Motor neuron (in vitro differentiated cells): ENCODE results near the gene FKBP5. TPM values are rescaled to one million over a fixed set of nuclear protein-coding genes. Genes with fewer than 3 reads are reported as not detected.
A peak's percentile ranks its signal among the peaks of the same experiment; 100 is the strongest.
"Not testable (repeated sequence)": the region's sequence is repeated elsewhere in the genome, so short reads cannot be mapped to it uniquely, and the experiment has no call there.

Source experiments
- ATAC-seq, 8 experiments: fragments of 200-7000 bp; cut with Tn5 transposase; replicated peaks in 6 of 8; 2 replicates each; pipeline ENCODE4 v1.8.0; 2021; ENCODE audit warnings: mild to moderate bottlenecking in 8 of 8, moderate library complexity in 8 of 8
- H3K27ac ChIP-seq, 2 donors: fragments of 250-450 bp; sonication (Bioruptor Pico); 2 replicates each; pipeline ENCODE4 v1.9.0; 2021; ENCODE audit warnings: antibody characterized with exemption in 2 of 2, mild to moderate bottlenecking in 2 of 2, moderate library complexity in 1 of 2
- H3K4me1 ChIP-seq, 2 donors: fragments of 250-450 bp; sonication (Bioruptor Pico); replicated peaks in 1 of 2; 2 replicates each; pipeline ENCODE4 v1.6.1; 2021; ENCODE audit warnings: antibody characterized with exemption in 2 of 2, mild to moderate bottlenecking in 2 of 2, moderate library complexity in 1 of 2
- H3K4me3 ChIP-seq, 5 donors: fragments of 250-450 bp; sonication (Bioruptor Pico); 2 replicates each; pipeline ENCODE4 v1.9.0; 2021; ENCODE audit warnings: antibody characterized with exemption in 5 of 5, mild to moderate bottlenecking in 5 of 5, moderate library complexity in 4 of 5
- WGBS, 10 experiments: fragments of 450-650 bp; shearing (Covaris generic); methylation state at CpG; one replicate each; pipeline ENCODE4 v1.0.0; 2022; 5-methylcytosine and 5-hydroxymethylcytosine counted together
- in situ Hi-C, 9 experiments: fragments of 400-800 bp; cut with MboI; loops; one replicate each; pipeline ENCODE4 v1.15.0; 2021; ENCODE audit warnings: low sequenced_read_pairs in 9 of 9, low pct_unique_long_range_greater_than_20kb in 2 of 9; ENCODE audit not compliant: unreplicated experiment in 9 of 9
- total RNA-seq, 8 experiments: library from RNA; unstranded; fragments of 300-600 nt; gene quantifications; 2 replicates each; pipeline versions ENCODE4 v1.2.3 to v1.2.4, GENCODE V29; 2022

Gene FKBP5
- total RNA-seq = 10 to 100 TPM in 5 of 8 experiments, 1 to 10 TPM in 3; 5.6 to 23.5 (median 10.9) TPM

DNA sequence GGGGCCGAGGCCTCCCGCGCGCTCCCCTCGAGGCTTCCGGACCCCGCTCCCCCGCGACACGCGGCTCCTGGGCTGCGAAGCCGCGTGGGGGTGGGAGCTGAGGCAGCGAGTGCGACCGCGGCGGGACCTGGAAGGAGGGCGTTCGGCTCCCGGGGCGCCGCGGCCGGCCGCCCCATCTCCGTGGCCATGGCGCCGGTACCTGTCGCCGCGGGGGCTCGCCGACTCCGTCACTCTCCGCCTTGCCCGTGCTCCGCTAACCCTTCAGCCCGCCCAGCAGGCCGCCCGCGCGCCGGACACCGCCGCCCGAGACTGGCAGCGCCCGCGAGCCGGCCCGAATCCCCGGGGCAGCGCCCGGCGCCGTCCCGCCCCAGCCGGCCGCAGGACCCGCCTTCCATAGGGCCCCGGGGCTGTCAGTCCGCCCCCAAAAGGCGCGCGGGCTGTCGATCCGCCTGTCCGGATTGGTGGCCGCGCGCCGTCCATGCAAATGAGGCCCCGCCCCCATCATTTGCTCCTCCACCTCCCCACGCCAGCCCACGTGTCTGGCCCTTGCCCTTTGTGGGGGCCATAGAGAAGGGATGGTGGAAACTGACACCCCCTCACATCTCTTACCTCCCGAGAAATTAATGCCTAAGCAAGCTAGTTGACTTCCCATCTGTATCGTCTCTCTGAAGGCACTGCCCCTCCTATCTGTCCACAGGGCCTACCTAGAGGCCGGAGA lies at the start of gene FKBP5:
TSS of gene FKBP5 (minus strand) at position 311 of the 718 bp plus-strand sequence. CDS start 46,091 bp downstream, outside the sequence.
- in situ Hi-C loops = no loop called here
- 44 to 50% (median 50%) methylated on average over 2 to 3 of the region's 80 CpGs; no CpG with 5 or more reads in 7 of the 10 experiments for WGBS, 10 experiments

DNA sequence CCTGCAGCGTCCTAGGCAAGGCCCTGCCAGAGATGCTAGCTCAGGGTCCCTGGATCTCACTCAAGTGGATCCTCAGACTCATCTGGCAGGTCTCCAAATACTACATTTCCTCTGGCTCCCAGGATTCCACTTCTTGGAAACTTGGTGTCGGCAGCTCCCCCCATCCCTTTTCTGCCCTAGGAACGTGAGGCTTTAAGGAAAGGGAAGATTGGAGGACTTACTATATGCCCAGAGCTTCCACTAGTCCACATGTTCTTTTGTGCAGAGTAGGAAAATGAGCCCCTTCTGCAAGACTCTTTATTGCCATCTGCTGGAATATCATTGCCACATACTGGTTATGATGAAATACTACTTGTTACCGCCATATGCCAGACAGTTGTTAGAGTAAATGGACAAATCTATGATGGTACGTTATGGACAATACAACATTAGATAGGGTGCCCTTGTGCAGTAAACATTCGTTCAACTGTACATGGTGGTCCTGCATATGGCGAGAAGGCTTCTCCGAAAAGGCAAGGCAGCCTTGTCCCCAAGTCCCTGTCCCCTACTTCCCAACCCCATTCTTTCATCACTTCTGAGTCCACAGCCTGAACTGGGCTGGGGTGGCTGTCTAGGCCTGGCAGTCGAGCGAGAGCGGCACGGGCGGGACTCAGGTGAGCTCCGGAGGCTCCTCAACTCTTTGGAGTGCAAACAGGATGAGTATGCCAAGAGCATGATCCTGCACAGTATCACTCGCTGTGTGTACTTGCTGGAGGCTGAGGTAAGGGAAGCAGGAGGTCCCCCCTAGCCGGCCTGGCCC lies 48.9 kb upstream of the FKBP5 start:
- Histone ChIP-seq H3K4me3 (no peak overlapping the region), H3K4me1 (peaks cover 22 to 23% of the 10 kb centered on the region in 2 donors), H3K27ac (no peak overlapping the region)
- WGBS, 10 experiments = 36 to 95% (median 87%) methylated on average over 3 to 13 of the region's 16 CpGs; no CpG with 5 or more reads in 5 of the 10 experiments
- ATAC-seq = peak; percentile 54 to 84 (median 72)
- in situ Hi-C loops = loop anchor here (10.0 to 25.0 kb wide), 5 partner anchors 150 to 425 kb away; partner anchors contain the start of gene PPARD (in 1 of the 9)

More for the DNA sequence above, at the start of gene FKBP5:
- ATAC-seq = peak; percentile 93 to 95 (median 94)
- H3K27ac ChIP-seq = peak within 1 kb of the TSS in 1 of 2 donors; percentile 75
- H3K4me1 ChIP-seq = peaks cover 14 to 16% of the 10 kb centered on the region in 2 donors
- H3K4me3 ChIP-seq = peak within 1 kb of the TSS; percentile 39 to 71 (median 51)

DNA sequence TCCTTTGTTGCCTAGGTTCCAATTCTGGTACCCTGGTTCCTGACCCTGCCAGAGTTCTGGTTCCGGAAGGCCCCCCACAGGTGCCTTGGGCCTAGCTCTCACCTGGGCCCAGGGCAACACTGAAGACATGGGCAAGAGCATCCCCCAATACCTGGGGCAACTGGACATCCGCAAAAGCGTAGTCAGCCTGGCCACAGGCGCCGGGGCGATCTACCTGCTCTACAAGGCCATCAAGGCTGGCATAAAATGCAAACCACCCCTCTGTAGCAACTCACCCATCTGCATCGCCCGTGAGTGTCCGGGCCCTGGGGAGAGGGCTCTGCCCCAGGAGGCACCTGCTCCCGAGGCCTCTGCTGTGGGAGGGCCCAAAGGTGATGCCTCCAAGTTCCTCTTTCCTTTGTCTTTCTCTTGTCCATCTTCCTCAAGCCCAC lies 48.3 kb upstream of the FKBP5 start, which contains the start of gene ARMC12:
TSS of gene ARMC12 (plus strand) at position 51 of the 431 bp plus-strand sequence. CDS start at position 128, 77 bp downstream.
- Histone ChIP-seq H3K4me1 (peaks cover 25% of the 10 kb centered on the region in 2 donors), H3K27ac (no peak within 1 kb of the TSS), H3K4me3 (no peak within 1 kb of the TSS)
- ATAC-seq = no peak
- in situ Hi-C loops = loop anchor here (10.0 to 25.0 kb wide), 5 partner anchors 150 to 425 kb away; partner anchors contain the start of gene PPARD (in 1 of the 9)
- WGBS, 10 experiments = 87 to 97% (median 95%) methylated on average over 3 to 9 of the region's 10 CpGs; no CpG with 5 or more reads in 5 of the 10 experiments

DNA sequence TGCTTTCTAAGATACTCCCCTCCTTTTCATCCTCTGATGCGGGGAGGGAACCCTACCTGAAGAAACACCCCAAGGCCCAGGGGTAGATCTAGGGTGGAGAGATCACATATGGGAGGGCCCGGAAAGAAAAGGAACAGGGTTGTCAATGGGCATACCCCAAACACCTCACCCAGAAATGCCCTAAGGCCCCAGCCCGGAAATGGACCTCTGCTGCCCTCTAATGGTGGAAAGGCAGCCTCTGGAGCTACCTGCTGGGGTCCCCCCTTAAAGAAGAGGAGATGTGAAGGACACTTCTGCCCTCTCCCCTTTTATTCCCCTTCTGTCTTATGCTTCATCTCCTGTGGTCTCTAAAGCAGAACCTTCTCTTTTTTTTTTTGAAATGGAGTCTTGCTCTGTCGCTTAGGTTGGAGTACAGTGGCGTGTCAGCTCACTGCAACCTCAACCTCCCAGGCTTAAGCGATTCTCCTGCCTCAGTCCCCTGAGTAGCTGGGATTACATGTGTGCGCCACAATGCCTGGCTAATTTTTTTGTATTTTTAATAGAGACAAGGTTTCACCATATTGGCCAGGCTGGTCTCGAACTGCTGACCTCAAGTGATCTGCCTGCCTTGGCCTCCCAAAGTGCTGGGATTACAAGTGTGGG lies 47.7 kb upstream of the FKBP5 start:
- in situ Hi-C loops = loop anchor here (10.0 to 25.0 kb wide), 5 partner anchors 149 to 424 kb away; partner anchors contain the start of gene PPARD (in 1 of the 9)
- H3K27ac ChIP-seq = no peak overlapping the region
- WGBS, 10 experiments = 10 to 57% (median 49%) methylated on average over 1 to 3 of the region's 8 CpGs; no CpG with 5 or more reads in 3 of the 10 experiments
- ATAC-seq = peak in 4 of 8 experiments; percentile 3 to 9 (median 4)
- no peak overlapping the region for H3K4me3 ChIP-seq
- H3K4me1 ChIP-seq = peaks cover 25% of the 10 kb centered on the region in 2 donors

DNA sequence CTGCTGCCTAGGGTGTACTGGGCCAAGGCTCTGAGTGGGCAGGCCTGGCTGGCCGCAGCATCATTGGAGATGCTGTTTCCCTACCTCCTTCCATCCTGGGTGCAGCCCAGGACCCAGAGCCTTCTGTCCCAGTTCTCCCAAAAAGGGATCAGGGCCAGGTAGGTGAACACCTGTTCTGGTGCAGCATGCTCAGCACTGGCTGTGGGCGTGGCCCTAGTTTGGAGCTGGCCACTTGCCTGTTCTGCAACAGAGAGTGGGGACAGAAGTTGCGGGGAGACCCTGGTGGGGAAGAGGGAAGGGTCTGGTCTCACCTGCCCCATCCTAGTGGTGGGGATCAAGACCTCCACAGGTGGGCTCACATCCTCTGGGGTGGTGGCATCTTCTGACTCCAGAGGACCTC lies 46.7 kb upstream of the FKBP5 start:
- no peak overlapping the region for H3K27ac ChIP-seq
- 66 to 80% methylated on average over 1 to 3 of the region's 3 CpGs; no CpG with 5 or more reads in 8 of the 10 experiments for WGBS, 10 experiments
- no peak for ATAC-seq
- H3K4me1 ChIP-seq = peaks cover 25 to 27% of the 10 kb centered on the region in 2 donors
- no peak overlapping the region for H3K4me3 ChIP-seq
- in situ Hi-C loops = loop anchor here (10.0 to 25.0 kb wide), 5 partner anchors 148 to 423 kb away; partner anchors contain the start of gene PPARD (in 1 of the 9)

DNA sequence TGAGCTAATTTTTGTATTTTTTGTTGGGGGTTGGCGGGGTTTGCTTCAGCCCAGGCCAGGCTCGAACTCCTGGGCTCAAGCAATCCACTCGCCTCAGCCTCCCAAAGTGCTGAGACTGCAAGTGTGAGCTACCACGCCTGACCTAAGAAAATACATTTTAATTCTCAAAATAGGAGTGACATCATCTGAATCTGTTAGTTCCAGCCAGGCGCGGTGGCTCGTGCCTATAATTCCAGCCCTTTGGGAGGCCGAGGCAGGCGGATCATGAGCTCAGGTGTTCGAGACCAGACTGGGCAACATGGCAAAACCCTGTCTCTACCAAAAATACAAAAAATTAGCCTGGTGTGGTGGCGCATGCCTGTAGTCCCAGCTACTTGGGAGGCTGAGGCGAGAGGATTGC lies 45.6 kb upstream of the FKBP5 start:
- H3K4me3 ChIP-seq = not testable (repeated sequence)
- in situ Hi-C loops = loop anchor here (10.0 to 25.0 kb wide), 5 partner anchors 147 to 422 kb away; partner anchors contain the start of gene PPARD (in 1 of the 9)

DNA sequence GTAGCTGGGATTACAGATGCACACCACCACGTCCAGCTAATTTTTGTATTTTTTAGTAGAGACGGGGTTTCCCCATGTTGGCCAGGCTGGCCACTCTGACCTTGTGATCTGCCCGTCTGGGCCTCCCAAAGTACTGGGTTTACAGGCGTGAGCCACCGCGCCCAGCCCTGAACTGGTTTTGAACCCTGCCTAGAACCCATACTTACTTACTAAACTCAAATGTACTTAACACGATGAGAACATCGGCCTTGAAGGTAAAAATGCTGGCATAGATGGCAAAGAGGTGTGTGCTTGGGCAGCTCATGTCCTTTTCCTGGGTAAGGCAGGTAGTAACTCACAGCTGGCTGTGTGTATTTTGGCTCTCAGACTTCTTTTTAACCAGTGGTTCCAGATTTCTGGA lies 44.9 kb upstream of the FKBP5 start:
- ATAC-seq = no peak
- 29 to 100% (median 81%) methylated on average over 1 to 4 of the region's 8 CpGs; no CpG with 5 or more reads in 3 of the 10 experiments for WGBS, 10 experiments
- Histone ChIP-seq H3K27ac (no peak overlapping the region), H3K4me1 (peaks cover 13 to 15% of the 10 kb centered on the region in 2 donors), H3K4me3 (no peak overlapping the region)
- in situ Hi-C loops = loop anchor here (10.0 to 25.0 kb wide), 5 partner anchors 146 to 421 kb away; partner anchors contain the start of gene PPARD (in 1 of the 9)

More for the DNA sequence above, 45.6 kb upstream of the FKBP5 start:
- H3K27ac ChIP-seq, ATAC-seq: not testable (repeated sequence)
- peaks cover 14 to 15% of the 10 kb centered on the region in 2 donors for H3K4me1 ChIP-seq
- WGBS, 10 experiments = 81 to 100% (median 96%) methylated on average over 1 to 12 of the region's 12 CpGs; no CpG with 5 or more reads in 2 of the 10 experiments

DNA sequence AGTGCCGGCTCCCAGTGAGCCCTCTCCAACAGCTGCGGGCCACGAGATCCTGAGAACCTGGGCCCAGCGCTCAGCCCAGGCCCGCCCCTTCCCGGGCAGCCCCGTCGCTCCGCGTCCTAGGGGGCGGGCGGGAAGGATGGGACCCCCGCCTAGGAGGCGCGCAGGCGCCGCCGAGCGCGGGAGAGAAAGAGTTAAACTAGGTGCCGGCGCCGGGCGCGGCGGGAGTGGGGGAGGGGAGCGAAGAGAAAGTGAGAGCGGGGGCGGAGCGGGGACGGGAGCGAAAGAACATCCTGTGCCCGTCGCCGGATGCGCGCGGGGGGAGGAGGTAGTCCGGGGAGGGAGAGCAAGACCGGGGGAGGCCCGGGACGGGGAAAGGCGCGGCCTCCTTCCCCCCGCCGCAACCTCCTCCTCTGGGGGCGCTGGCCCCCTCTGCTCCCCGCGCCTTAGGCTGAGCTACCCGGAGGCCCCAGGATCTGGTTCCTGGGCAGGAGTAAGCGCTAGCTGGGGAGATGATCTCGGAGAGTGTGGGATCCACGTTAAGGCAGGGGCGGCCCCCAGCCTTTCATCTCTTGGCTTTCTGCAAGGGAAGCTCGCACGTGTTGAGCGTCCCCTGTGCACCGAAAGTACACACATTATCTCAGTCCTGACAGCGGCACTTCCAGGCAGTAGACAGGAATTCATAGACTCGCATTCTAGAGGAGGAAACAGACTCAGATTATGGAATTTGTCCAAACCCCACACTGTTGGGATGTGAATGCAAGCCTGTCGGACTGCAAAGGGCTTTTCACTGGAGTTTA lies 43.2 kb upstream of the FKBP5 start:
- in situ Hi-C loops = loop anchor here (10.0 to 25.0 kb wide), 5 partner anchors 145 to 420 kb away; partner anchors contain the start of gene PPARD (in 1 of the 9)
- 0 to 3% (median 0%) methylated on average over 1 to 9 of the region's 61 CpGs; no CpG with 5 or more reads in 5 of the 10 experiments for WGBS, 10 experiments
- Histone ChIP-seq H3K4me3 (peak overlapping the region; percentile 50 to 93 (median 60)), H3K27ac (peak overlapping the region; percentile 85 to 86), H3K4me1 (peaks cover 16 to 20% of the 10 kb centered on the region in 2 donors)
- peak; percentile 40 to 70 (median 62) for ATAC-seq

DNA sequence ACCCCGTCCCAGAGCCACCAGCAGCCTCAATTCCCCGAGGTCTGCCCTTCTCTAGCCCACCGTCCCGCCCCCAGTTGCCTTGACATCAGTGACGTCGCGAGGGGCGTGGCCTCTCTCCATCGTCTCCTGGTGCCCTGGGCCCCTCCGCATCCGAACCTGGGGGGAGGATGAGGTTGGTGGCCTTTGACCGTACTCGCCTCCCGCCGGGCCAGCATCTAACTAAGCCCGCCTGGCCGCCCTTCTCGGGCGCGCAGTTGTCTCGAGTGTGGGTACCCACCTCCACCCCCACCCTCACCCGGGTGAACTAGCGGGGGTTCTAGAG lies 42.7 kb upstream of the FKBP5 start:
- ATAC-seq = peak; percentile 11 to 58 (median 52)
- in situ Hi-C loops = loop anchor here (10.0 to 25.0 kb wide), 5 partner anchors 144 to 419 kb away; partner anchors contain the start of gene PPARD (in 1 of the 9)
- Histone ChIP-seq H3K27ac (peak overlapping the region; percentile 85 to 86), H3K4me3 (peak overlapping the region; percentile 50 to 93 (median 60)), H3K4me1 (peaks cover 21 to 26% of the 10 kb centered on the region in 2 donors)
- no CpG with 5 or more reads among the region's 23 CpGs for WGBS, 10 experiments

DNA sequence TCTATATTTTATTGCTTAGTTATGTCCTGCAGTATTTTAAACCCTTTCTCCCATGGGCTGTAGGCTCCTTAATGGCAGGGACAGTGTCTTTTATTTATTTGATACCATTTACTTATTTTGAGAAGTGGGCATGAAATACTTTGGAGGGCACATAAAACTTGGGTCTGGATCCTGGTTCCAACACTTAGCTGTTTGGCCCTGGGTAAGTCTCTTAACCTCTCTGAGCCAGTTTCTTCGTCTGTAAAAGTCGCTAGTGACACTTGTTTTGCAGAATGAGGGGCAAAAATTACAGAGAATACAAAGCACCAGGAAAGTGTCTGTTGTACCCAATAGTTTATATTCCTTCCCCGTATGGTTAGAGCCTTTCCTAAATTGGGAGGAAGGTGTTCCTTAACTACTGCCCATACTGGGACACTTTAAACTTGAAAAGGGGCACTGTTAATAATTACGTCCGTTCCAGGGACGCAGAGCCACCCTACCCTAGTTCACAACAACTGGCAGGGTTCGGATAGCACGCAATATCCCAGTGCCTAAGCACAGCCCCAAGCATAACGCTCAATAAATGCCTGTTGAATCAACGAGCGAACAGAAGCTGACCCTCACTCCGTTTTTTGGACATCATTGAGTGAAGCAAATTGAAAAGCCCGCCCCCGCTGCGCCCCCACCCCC lies 42.2 kb upstream of the FKBP5 start:
- peak overlapping the region; percentile 50 to 93 (median 60) for H3K4me3 ChIP-seq
- H3K4me1 ChIP-seq = peaks cover 26 to 28% of the 10 kb centered on the region in 2 donors
- 0 to 45% (median 13%) methylated on average over 1 to 7 of the region's 15 CpGs; no CpG with 5 or more reads in 1 of the 10 experiments for WGBS, 10 experiments
- in situ Hi-C loops = loop anchor here (10.0 to 25.0 kb wide), 5 partner anchors 144 to 419 kb away; partner anchors contain the start of gene PPARD (in 1 of the 9)
- no peak for ATAC-seq
- H3K27ac ChIP-seq = peak overlapping the region in 1 of 2 donors; percentile 86

DNA sequence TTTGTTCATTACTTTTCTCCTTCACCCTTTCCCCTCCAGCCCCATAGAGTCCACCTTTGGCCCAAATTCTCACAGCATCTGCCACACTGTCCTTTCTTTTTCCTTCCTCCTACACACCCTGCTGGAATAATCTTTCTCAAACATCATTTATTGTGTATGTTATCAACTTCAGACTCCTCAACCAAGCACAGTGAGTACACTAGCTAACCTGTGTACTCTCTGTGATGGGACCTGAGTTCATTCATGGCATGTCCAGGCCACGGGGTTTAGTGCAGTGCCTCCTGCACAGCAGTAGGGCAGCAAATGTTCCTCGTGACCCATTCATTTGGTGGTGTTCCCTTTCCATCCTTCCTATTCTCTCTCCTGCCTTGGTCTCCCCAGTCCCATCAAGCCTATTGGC lies 41.0 kb upstream of the FKBP5 start:
- H3K4me1 ChIP-seq = peaks cover 27 to 33% of the 10 kb centered on the region in 2 donors
- WGBS, 10 experiments = 0 to 80% (median 65%) methylated on average over 1 to 2 of the region's 2 CpGs; no CpG with 5 or more reads in 4 of the 10 experiments
- no peak overlapping the region for H3K4me3 ChIP-seq
- ATAC-seq = no peak
- no peak overlapping the region for H3K27ac ChIP-seq
- in situ Hi-C loops = loop anchor here (10.0 to 25.0 kb wide), 5 partner anchors 142 to 417 kb away; partner anchors contain the start of gene PPARD (in 1 of the 9)
